B cell (primary cell): ENCODE measurements around the gene MSH5. TPM values are rescaled to one million over a fixed set of nuclear protein-coding genes. Genes with fewer than 3 reads are reported as not detected.
A peak's percentile ranks its signal among the peaks of the same experiment; 100 is the strongest.

ENCODE experiments used
- ATAC-seq: fragments of 200-7000 bp; cut with Tn5 transposase; one replicate; pipeline ENCODE4 v1.10.0; 2021; ENCODE audit warnings: low read depth, mild to moderate bottlenecking, moderate number of reproducible peaks, moderate library complexity
- CTCF ChIA-PET: fragments of 350-600 bp; sonication (Branson Sonifier 250); formaldehyde crosslinking; loops from one replicate; lab custom pipeline; 2021; ENCODE audit warnings: antibody characterized with exemption, inconsistent platforms; lab: Charles Lee
- POLR2A ChIA-PET: fragments of 350-600 bp; sonication (Branson Sonifier 250); formaldehyde crosslinking; loops from one replicate; lab custom pipeline; 2021; ENCODE audit warnings: antibody characterized with exemption; lab: Charles Lee
- DNase-seq: peaks from one replicate; pipeline ENCODE4 v3.0.0; 2013
- H2AFZ ChIP-seq: 2 replicates; pipeline ENCODE4 v1.6.1; 2012; ENCODE audit warnings: mild to moderate bottlenecking, low read depth, low read length; ENCODE audit not compliant: insufficient read depth, poor library complexity, severe bottlenecking
- H3K27ac ChIP-seq, 2 donors: 1 replicate in 1 of 2; 2 replicates in 1 of 2; pipeline ENCODE4 v1.5.1; 2012 to 2013; ENCODE audit warnings: low read length in 2 of 2, mild to moderate bottlenecking in 2 of 2, moderate library complexity in 1 of 2
- H3K27me3 ChIP-seq, 4 experiments: fragments of 200-600 bp in 1 of 4; sonication (generic) in 1 of 4; replicated peaks in 1 of 4; 1 replicate in 2 of 4; 2 replicates in 2 of 4; pipeline versions ENCODE4 v1.6.1 to v1.7.0; 2013 to 2016; ENCODE audit warnings: low read length in 3 of 4, mild to moderate bottlenecking in 2 of 4, mixed read lengths in 1 of 4, moderate library complexity in 1 of 4; ENCODE audit not compliant: insufficient read depth in 4 of 4, control insufficient read depth in 3 of 4; ENCODE audit errors: control extremely low read depth in 1 of 4
- H3K36me3 ChIP-seq, 2 experiments: replicated peaks in 1 of 2; 1 replicate in 1 of 2; 2 replicates in 1 of 2; pipeline versions ENCODE4 v1.6.1 to v1.7.1; 2013; ENCODE audit warnings: low read length in 1 of 2; ENCODE audit not compliant: insufficient read depth in 2 of 2, control insufficient read depth in 1 of 2; ENCODE audit errors: control extremely low read depth in 1 of 2, extremely low read depth in 1 of 2
- H3K4me1 ChIP-seq, 2 donors: fragments of 200-600 bp in 1 of 2; sonication (generic) in 1 of 2; 1 replicate in 1 of 2; 2 replicates in 1 of 2; pipeline versions ENCODE4 v1.5.1 to v1.6.1; 2013 to 2017; ENCODE audit warnings: low read length in 2 of 2; ENCODE audit not compliant: control insufficient read depth in 2 of 2, insufficient read depth in 2 of 2
- H3K4me2 ChIP-seq: replicated peaks from 2 replicates; pipeline ENCODE3; 2012; ENCODE audit warnings: mild to moderate bottlenecking, low read depth, low read length; ENCODE audit not compliant: poor library complexity, severe bottlenecking
- H3K4me3 ChIP-seq, 5 experiments: fragments of 200-600 bp in 1 of 5; sonication (generic) in 1 of 5; 1 replicate in 3 of 5; 2 replicates in 2 of 5; pipeline versions ENCODE4 v1.5.1 to v1.7.0; 2011 to 2016; ENCODE audit warnings: low read length in 4 of 5, mild to moderate bottlenecking in 4 of 5, low read depth in 2 of 5, control low read depth in 1 of 5, moderate library complexity in 1 of 5; ENCODE audit not compliant: insufficient read depth in 1 of 5; ENCODE audit errors: control extremely low read depth in 1 of 5, extremely low read depth in 1 of 5
- H3K79me2 ChIP-seq: fragments of 200-600 bp; sonication (generic); one replicate; pipeline ENCODE4 v1.6.0; 2016; ENCODE audit warnings: low read length; ENCODE audit not compliant: control insufficient read depth, insufficient read depth
- H3K9ac ChIP-seq: fragments of 200-600 bp; sonication (generic); 2 replicates; pipeline ENCODE4 v1.6.1; 2017; ENCODE audit warnings: mild to moderate bottlenecking, low read length, moderate library complexity
- H3K9me3 ChIP-seq, 3 donors: one replicate each; pipeline versions ENCODE4 v1.6.1 to v1.7.1; 2013; ENCODE audit warnings: low read length in 2 of 3; ENCODE audit not compliant: control insufficient read depth in 2 of 3, insufficient read depth in 1 of 3; ENCODE audit errors: control extremely low read depth in 1 of 3
- H4K20me1 ChIP-seq: 2 replicates; pipeline ENCODE4 v1.6.0; 2012; ENCODE audit warnings: mild to moderate bottlenecking, low read length; ENCODE audit not compliant: insufficient read depth, control insufficient read depth, poor library complexity, severe bottlenecking
- H3K27ac Mint-ChIP-seq: one replicate; pipeline ENCODE4 v1.8.0; 2021; ENCODE audit warnings: mixed read lengths
- H3K27me3 Mint-ChIP-seq: one replicate; pipeline ENCODE4 v1.8.0; 2021; ENCODE audit warnings: mixed read lengths
- H3K4me1 Mint-ChIP-seq: one replicate; pipeline ENCODE4 v1.8.0; 2021; ENCODE audit warnings: mixed read lengths
- H3K4me3 Mint-ChIP-seq: one replicate; pipeline ENCODE4 v1.8.0; 2021; ENCODE audit warnings: mixed read lengths
- H3K9me3 Mint-ChIP-seq: one replicate; pipeline ENCODE4 v1.8.0; 2022; ENCODE audit warnings: mixed read lengths; ENCODE audit not compliant: insufficient read depth
- EZH2 ChIP-seq: IDR thresholded peaks from 2 replicates; pipeline ENCODE4 v1.6.1; 2012; ENCODE audit warnings: borderline replicate concordance, low read depth, mild to moderate bottlenecking, moderate library complexity, low read length; ENCODE audit not compliant: insufficient read depth, poor library complexity, severe bottlenecking
- WGBS: methylation state at CpG from one replicate; pipeline ENCODE4 v1.1.5; 2013; ENCODE audit warnings: missing lambda C conversion rate; ENCODE audit not compliant: insufficient coverage; 5-methylcytosine and 5-hydroxymethylcytosine counted together
- intact Hi-C: fragments of 100-400 bp; cut with micrococcal nuclease; formaldehyde crosslinking; loops from one replicate; pipeline ENCODE4 v1.10.0; 2022
- polyA plus RNA-seq: library from polyadenylated mRNA; depleted of rRNA; stranded (reverse); fragments of >200 nt; gene quantifications from 2 replicates; pipeline ENCODE4 v1.2.3, GENCODE V29; 2012
- total RNA-seq, 2 donors: library from RNA; stranded (reverse); fragments of 120-200 nt in 1 of 2; gene quantifications; 1 replicate in 1 of 2; 2 replicates in 1 of 2; pipeline versions ENCODE4 v1.2.3 to v1.2.4, GENCODE V29; 2013 to 2022
- TF ChIP-seq, protein P1 (sequence below): fragments of 200-600 bp; IDR thresholded peaks from one replicate; pipeline ENCODE4 v1.8.0; 2022; ENCODE audit warnings: antibody characterized with exemption, mild to moderate bottlenecking

MSH5 gene
- total and polyA plus RNA-seq, 2 donors (not counting 1 experiment from before 2014, with no cell fraction given): 49.9 to 51.6 TPM

DNA sequence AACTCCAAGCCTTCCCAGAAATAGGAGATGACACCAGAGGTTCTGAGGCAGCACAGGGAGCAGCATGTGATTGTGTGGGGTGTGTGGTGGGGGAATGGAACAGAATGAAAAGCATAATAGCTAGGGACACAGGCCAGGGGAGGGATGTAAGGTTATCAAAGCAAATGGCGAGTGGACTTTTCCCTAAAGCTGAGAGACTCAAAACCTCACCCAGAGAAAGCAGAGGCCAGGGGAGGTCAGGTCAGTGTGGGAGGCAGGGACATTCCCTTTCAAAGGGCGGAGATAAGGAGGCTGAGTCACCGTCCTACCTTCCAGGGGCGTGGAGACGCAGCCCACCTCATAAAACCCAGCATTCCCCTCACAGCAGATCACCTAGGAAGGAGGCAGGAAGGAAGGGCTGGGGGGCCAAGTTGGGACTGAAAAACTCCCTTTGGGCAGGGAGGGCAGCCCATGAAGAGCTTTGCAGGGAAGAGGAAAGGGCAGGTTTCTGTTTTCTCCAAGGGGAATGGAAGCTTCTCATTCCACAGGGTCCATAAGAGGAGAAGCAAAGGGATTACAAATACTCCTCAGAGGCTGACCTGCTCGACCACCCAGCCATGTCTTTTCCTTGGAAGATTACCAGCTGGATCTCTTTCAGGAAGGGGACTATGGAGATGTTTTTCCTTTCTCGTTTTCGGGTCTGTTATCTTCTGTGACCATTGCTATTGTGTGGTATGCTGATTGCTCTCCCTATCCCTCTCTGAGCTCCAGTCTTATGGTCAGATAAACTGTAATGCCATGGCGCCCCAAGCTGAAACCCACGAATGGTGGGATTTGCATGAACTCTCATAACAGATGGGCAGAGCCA lies 49.4 kb upstream of the MSH5 start:
- TF ChIP-seq EZH2: no peak
- TF ChIP-seq, protein P1, sequence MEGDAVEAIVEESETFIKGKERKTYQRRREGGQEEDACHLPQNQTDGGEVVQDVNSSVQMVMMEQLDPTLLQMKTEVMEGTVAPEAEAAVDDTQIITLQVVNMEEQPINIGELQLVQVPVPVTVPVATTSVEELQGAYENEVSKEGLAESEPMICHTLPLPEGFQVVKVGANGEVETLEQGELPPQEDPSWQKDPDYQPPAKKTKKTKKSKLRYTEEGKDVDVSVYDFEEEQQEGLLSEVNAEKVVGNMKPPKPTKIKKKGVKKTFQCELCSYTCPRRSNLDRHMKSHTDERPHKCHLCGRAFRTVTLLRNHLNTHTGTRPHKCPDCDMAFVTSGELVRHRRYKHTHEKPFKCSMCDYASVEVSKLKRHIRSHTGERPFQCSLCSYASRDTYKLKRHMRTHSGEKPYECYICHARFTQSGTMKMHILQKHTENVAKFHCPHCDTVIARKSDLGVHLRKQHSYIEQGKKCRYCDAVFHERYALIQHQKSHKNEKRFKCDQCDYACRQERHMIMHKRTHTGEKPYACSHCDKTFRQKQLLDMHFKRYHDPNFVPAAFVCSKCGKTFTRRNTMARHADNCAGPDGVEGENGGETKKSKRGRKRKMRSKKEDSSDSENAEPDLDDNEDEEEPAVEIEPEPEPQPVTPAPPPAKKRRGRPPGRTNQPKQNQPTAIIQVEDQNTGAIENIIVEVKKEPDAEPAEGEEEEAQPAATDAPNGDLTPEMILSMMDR: no peak
- H3K4me1 ChIP-seq: peaks cover 10 to 18% of the 10 kb centered on the region in 2 donors
- H3K4me2 ChIP-seq: no peak overlapping the region
- POLR2A ChIA-PET: interaction anchor here (0.6 kb wide), 1 partner anchor 8 kb away, joined by 4 read pairs; no protein-coding TSS in a partner anchor
- H2AFZ ChIP-seq: no peak overlapping the region
- no peaks in the 10 kb centered on the region for H3K27me3 ChIP-seq
- peaks cover 0 to 86% of the 10 kb centered on the region in 2 experiments for H3K36me3 ChIP-seq
- intact Hi-C loops: no loop called here
- H3K9ac ChIP-seq: no peak overlapping the region
- no peaks in the 10 kb centered on the region for H3K27me3 Mint-ChIP-seq
- H4K20me1 ChIP-seq: no peaks in the 10 kb centered on the region
- peaks cover 17% of the 10 kb centered on the region for H3K4me1 Mint-ChIP-seq
- ATAC-seq: no peak
- H3K79me2 ChIP-seq: no peaks in the 10 kb centered on the region
- H3K4me3 ChIP-seq: no peak overlapping the region
- no peaks in the 10 kb centered on the region for H3K9me3 ChIP-seq
- WGBS: 89% methylated on average over 4 of the region's 10 CpGs
- H3K4me3 Mint-ChIP-seq: no peak overlapping the region
- no peak for DNase-seq
- no peaks in the 10 kb centered on the region for H3K9me3 Mint-ChIP-seq
- peak overlapping the region in 1 of 2 donors; percentile 32 for H3K27ac ChIP-seq
- CTCF ChIA-PET: interaction anchor here (0.9 to 1.6 kb wide), 3 partner anchors 79 to 140 kb away, joined by 3 to 4 read pairs (median 3); no protein-coding TSS in a partner anchor
- H3K27ac Mint-ChIP-seq: no peak overlapping the region

DNA sequence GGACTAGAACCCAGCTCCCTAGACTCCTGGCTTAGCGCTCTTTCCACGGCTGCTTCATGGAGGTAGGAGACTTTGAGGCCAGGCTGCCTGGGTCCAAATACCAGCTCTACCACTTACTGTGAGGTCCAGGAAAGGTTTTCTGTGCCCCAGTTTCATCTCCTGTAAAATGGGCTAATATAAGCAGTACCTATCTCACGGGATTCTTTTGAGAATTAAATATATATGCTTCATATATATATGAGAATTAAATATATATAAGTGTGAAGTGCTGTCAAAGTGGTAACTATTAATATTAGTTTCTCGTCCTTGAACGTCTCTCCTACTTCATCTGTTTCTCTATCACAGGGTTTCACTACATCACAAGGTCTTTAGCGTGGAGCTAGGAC lies 48.7 kb upstream of the MSH5 start:
- peaks cover 17% of the 10 kb centered on the region for H3K4me1 Mint-ChIP-seq
- H3K9me3 ChIP-seq: no peaks in the 10 kb centered on the region
- H4K20me1 ChIP-seq: no peaks in the 10 kb centered on the region
- CTCF ChIA-PET: interaction anchor here (0.9 to 1.6 kb wide), 3 partner anchors 79 to 140 kb away, joined by 3 to 4 read pairs (median 3); no protein-coding TSS in a partner anchor
- no peaks in the 10 kb centered on the region for H3K27me3 Mint-ChIP-seq
- peaks cover 10 to 18% of the 10 kb centered on the region in 2 donors for H3K4me1 ChIP-seq
- no peak for ATAC-seq
- no peaks in the 10 kb centered on the region for H3K79me2 ChIP-seq
- POLR2A ChIA-PET: no interaction called here
- no peak overlapping the region for H3K4me2 ChIP-seq
- peaks cover 0 to 84% of the 10 kb centered on the region in 2 experiments for H3K36me3 ChIP-seq
- H3K27ac Mint-ChIP-seq: no peak overlapping the region
- no peak overlapping the region for H2AFZ ChIP-seq
- no peak overlapping the region for H3K4me3 Mint-ChIP-seq
- no peaks in the 10 kb centered on the region for H3K9me3 Mint-ChIP-seq
- WGBS: 100% methylated on average over 2 of the region's 6 CpGs
- H3K4me3 ChIP-seq: no peak overlapping the region
- no peak overlapping the region for H3K27ac ChIP-seq
- no peaks in the 10 kb centered on the region for H3K27me3 ChIP-seq
- TF ChIP-seq, protein P1: no peak
- no peak for TF ChIP-seq EZH2
- no peak for DNase-seq
- no peak overlapping the region for H3K9ac ChIP-seq
- intact Hi-C loops: no loop called here
